GM12873 (cell line): ENCODE data around the gene LTK.

Experiments used
- TF ChIP-seq, protein P1 (sequence below): IDR thresholded peaks from 2 replicates; pipeline ENCODE4 v1.5.1; 2012; ENCODE audit warnings: low read depth, mild to moderate bottlenecking, moderate library complexity, low read length, control low read depth; ENCODE audit not compliant: insufficient read depth; ENCODE audit errors: missing control alignments

LTK gene

DNA sequence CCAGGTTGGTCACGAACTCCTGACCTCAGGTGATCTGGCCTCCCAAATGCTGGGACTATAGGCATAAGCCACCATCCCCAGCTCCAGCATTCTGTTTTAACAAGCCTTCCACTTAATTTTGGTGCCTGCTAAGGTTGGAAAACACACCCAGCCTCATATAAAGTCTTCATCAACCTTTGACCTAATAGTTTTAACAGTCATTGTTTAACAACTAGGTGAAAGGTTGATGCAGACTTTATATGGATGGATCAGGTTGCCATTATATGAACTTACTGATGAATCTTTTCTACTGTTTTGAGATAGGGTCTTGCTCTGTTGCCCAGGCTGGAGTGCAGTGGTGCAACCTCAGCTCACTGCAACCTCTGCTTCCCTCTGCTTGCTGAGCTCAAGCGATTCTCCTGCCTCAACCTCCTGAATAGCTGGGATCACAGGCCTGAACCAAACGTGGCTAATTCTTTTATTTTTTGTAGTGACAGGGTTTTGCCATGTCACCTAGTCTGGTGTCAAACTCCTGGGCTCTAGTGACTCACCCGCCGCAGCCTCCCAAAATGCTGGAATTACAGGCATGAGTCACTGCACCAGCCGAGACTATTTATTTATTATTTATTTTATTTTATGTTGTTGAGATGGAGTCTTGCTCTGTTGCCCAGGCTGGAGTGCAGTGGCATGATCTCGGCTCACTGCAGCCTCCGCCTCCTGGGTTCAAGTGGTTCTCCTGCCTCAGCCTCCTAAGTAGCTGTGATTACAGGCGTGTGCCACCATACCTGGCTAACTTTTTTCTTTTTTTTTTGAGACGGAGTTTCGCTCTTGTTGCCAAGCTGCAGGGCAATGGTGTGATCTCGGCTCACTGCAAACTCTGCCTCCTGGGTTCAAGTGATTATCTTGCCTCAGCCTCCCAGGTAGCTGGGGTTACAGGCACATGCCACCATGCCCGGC is 33.5 kb upstream of the LTK start:
- TF ChIP-seq, protein P1, sequence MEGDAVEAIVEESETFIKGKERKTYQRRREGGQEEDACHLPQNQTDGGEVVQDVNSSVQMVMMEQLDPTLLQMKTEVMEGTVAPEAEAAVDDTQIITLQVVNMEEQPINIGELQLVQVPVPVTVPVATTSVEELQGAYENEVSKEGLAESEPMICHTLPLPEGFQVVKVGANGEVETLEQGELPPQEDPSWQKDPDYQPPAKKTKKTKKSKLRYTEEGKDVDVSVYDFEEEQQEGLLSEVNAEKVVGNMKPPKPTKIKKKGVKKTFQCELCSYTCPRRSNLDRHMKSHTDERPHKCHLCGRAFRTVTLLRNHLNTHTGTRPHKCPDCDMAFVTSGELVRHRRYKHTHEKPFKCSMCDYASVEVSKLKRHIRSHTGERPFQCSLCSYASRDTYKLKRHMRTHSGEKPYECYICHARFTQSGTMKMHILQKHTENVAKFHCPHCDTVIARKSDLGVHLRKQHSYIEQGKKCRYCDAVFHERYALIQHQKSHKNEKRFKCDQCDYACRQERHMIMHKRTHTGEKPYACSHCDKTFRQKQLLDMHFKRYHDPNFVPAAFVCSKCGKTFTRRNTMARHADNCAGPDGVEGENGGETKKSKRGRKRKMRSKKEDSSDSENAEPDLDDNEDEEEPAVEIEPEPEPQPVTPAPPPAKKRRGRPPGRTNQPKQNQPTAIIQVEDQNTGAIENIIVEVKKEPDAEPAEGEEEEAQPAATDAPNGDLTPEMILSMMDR, result no peak

DNA sequence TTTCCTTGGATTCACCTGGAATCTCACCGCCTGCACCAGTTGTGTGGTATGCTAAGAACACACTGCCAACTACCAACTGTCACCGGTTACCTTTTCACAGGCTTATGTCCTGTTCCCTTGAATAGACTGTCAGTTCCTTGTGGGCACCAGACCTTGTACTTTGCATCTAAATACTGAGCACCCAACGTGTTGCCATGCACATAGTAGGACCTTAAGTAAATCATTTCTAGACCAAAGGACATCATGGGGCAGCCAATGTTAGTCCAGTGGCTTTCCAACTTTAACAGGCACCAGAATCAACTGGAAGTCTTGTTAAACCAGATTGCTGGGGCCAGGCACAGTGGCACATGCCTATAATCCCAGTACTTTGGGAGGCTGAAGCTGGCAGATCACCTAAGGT is 31.6 kb upstream of the LTK start:
- TF ChIP-seq, protein P1, result no peak

DNA sequence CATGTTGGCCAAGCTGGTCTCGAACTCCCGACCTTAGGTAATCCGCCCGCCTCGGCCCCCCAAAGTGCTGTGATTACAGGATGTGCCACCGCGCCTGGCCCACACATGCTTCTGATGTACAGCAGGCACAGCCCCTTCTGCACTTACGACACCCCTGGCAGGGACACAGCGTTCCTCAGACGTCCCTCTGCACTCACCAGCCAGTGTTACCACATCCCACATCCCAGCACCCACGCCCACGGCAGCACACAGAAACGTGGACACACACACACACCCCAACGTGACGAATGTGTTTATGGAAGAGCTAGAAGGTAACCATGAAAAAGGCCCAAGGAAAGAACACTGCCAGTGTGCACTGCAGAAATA is 31.0 kb upstream of the LTK start:
- TF ChIP-seq, protein P1, result no peak

DNA sequence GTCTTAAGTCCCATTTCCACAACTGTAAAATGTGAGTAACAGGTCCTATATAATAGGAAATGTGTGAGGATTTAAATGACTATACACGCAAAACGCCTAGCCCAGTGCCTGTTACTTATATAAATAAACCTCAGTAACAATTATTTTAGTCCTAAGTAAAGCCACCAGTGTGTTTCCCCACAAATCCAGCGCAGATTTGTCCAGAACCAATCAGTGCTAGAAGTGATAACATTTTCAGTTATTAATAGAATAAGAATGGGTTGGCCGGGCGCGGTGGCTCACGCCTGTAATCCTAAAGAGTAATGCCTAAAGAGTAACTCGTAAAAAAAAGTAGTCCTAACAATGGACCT is 29.9 kb upstream of the LTK start:
- TF ChIP-seq, protein P1, result no peak

DNA sequence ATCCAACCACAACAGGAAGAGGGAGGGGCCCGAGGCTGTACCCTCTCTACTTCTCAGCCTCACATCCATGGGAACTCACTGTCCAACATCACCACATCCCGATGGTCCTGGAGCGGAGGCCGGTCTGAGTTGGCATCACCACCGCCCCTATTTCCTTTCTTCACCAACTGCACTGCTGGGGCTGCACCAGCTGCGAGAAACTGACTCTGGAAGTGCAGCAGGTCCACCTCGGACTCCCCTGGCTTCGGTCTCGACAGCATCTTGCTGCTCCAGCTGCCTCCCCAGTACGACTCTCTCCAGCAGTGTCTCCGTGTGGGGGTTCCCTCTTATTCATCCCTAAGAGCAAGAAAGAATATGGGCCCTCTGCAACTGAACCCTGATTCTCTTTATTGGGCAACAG is 23.2 kb upstream of the LTK start:
- TF ChIP-seq, protein P1, result no peak

DNA sequence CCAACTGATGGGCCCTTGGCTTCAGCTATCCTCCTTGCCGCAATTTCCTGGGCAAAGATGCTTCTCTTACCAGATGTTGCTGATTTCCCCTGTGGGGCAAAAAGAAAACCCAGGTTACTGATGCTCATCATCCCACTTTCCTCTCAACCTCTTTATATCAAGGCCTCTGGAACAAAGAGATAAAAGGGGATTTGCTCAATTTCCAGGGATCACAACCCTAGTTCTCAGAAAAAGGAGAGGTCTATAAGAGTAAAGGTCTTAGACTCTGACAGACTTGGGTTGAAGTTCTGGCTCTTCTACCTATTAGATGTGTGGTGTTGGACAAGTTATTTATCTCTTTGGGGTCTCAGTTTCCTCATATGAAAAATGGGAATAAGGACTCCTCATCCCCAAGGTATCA is 21.9 kb upstream of the LTK start:
- TF ChIP-seq, protein P1, result no peak

DNA sequence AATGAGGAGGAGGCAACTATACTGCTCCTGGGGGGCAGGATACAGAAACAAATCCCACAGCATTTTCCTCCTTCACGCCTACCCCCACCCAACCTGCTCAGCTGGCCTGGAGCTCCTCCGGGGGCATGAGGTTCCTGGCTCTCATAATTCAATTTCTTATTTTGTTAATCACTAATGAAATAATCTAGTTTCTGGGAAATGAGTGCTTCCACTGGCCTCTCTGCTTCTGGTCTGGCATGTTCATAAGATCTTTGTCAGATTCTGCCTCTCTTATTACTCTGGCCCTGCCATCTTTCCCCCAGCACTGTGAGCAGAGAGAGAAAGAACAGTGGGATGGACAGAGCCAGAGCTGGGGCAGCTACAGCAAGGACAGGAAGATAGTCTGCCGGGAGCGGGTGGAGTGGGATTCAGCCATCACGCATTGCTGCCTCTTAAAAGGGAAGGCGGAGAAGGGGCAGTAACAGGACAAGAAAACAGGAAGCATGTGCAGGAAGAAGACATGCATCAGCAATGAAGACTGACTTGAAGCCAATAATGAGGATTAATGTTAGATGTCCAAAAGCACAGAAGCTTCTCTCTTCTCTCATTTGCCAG is 16.8 kb upstream of the LTK start:
- TF ChIP-seq, protein P1, result no peak
